Stimulated activated CD8-positive, alpha-beta memory T cell treated with anti-CD3 and anti-CD28 coated beads, Interleukin-12 subunit alpha, Interleukin-12 subunit beta, amount 100 ng/mL, for 1 hour (primary cell): Measurements from ENCODE around the gene TECTA.

Experiments used
- DNase-seq: peaks from one replicate; pipeline ENCODE4 v3.0.0-alpha.2; 2020; ENCODE audit warnings: low read depth

The TECTA gene, protein sequence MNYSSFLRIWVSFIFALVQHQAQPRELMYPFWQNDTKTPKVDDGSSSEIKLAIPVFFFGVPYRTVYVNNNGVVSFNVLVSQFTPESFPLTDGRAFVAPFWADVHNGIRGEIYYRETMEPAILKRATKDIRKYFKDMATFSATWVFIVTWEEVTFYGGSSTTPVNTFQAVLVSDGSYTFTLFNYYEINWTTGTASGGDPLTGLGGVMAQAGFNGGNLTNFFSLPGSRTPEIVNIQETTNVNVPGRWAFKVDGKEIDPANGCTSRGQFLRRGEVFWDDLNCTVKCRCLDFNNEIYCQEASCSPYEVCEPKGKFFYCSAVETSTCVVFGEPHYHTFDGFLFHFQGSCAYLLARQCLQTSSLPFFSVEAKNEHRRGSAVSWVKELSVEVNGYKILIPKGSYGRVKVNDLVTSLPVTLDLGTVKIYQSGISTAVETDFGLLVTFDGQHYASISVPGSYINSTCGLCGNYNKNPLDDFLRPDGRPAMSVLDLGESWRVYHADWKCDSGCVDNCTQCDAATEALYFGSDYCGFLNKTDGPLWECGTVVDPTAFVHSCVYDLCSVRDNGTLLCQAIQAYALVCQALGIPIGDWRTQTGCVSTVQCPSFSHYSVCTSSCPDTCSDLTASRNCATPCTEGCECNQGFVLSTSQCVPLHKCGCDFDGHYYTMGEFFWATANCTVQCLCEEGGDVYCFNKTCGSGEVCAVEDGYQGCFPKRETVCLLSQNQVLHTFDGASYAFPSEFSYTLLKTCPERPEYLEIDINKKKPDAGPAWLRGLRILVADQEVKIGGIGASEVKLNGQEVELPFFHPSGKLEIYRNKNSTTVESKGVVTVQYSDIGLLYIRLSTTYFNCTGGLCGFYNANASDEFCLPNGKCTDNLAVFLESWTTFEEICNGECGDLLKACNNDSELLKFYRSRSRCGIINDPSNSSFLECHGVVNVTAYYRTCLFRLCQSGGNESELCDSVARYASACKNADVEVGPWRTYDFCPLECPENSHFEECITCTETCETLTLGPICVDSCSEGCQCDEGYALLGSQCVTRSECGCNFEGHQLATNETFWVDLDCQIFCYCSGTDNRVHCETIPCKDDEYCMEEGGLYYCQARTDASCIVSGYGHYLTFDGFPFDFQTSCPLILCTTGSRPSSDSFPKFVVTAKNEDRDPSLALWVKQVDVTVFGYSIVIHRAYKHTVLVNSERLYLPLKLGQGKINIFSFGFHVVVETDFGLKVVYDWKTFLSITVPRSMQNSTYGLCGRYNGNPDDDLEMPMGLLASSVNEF (N-terminal part only)

DNA sequence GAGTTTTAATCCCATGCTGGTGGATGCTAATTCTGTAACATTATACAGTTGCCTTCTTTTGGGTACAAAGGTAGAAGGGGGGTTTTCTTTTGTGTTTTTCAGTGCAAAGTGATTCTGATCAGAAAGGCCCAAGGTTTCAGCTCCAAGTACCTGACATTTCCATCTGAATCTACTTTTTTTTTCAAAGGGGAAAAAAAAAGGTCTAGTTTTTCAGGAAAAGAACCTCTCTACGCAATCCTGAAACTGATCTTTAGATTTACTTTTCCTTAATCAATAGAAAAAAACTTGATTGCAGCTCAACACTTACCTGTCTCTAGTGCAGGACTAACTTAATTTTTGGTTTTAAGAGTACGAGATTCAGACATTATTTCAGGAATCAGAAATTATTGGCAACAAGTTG, at the start of gene TECTA:
TECTA (plus strand) TSS at position 301 of the 400 bp plus-strand sequence. CDS start 1,423 bp downstream, outside the sequence.
- no peak for DNase-seq

GRCh38 chr11:121053244-121053643, 47.8 kb upstream of the TECTA start:
- DNase-seq, result no peak

GRCh38 chr11:121054266-121054665, 46.8 kb upstream of the TECTA start:
- DNase-seq, result no peak

DNA sequence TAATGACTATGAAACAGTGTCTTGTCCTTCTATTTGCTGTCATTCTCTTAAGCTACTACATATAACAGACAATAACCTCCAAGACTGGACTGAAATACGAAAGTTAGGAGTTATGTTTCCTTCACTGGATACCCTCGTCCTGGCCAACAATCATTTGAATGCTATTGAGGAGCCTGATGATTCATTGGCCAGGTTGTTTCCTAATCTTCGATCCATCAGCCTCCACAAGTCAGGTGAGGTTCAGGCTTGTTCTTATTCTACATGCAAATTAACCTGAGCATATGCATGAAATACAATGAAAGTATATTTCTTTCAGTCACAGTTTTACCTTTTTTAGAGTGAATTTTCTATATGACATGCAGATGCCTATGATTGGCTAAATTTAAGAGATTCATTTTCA, 46.0 kb upstream of the TECTA start:
- no peak for DNase-seq

DNA sequence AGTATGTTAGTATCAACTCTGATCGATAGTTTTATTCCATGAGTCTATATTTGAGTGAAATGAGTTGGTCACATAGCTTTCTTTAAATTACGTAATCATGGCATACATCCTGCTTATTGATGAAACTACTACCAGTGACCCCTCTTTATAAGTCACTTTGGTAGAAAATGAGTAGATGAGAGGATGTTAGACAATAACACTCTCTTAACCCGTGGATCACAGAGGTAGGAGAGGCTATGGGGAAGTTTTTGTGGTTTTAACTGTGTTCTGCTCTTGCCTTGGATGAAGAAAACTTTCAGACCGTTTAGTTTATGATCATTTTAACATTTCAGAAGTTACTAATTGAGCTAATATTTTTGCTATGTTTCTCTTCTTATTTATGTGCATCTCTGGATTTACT, 43.1 kb upstream of the TECTA start:
- DNase-seq, result no peak

DNA sequence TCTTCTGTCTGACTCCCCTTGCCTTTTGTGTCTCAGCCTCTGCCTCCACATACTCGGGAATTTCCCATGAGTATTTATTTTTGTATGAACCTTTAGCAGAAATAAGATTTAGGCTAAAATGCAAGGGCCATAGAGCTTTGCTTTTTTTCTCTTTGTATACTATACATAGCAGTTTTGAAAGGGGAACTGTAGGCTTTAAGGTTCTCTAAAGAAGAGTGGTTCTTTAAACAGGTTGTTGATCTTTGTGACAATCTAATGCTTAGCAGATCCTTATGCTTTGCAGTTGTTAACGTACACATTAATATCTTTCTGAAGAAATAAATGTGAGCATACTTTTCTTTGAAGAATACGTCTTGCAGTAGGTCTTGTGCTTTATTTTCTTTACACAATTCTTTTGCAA, 42.1 kb upstream of the TECTA start:
- DNase-seq, result no peak

GRCh38 chr11:121059605-121060004, 41.4 kb upstream of the TECTA start:
- DNase-seq, result no peak

- DNase-seq, result no peak
Observed at GRCh38 chr11:121063728-121064127, 37.3 kb upstream of the TECTA start.

DNA sequence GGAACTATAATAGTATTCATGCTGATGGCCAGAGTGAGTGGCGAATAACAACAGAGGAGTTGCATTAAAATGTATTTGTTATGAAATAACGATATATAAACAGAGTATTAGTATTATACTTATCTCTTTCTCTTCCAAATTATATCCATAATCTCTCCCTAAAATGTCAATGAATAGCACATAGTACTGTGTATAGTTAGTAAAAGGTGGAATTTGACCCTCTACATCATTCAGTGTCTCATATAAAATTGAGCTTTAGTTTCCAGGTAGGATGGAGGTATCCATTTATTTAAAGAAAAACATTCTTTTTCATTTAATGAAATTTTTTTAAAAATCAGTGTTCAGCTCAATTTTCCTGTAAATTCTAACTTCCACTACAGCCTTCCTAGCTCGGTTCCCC, 34.4 kb upstream of the TECTA start:
- no peak for DNase-seq

DNA sequence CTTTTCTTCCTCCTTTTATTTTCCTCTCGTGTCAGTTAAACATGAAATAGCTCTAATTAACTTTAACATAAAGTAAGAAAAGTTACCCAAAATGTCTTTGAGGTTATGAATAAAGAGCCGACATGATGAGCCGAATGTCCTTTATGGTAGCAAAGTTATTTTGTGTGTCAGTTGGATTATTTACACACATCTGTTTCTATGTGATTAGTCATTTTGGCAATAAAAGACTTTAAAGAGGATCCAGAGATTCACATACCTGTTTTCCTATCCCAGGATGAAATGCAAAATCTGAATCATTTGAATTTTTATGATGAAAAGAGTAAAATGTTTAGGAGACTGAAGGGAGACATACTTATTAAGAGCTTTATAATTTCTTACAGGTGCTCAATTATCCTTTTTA, 34.0 kb upstream of the TECTA start:
- no peak for DNase-seq

DNA sequence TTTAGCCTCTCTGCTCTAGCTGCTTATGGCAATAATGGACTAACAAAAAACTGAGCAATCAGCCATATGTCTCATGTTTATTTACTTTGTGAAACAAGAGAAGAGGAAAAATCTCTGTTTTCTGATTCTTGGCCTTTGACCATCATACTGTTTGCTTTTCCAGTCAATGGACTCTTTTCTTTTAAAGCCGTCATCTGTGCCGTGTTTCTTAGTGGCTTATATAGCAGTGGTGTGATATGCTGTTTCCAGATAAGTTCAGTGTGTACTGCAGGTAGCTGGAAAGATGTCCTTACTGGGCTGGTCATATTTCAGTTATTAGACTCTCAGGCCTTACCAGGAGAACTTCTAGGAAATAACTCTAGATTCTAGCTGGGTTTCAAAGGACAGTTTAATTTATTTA, 33.6 kb upstream of the TECTA start:
- no peak for DNase-seq

GRCh38 chr11:121067962-121068647, 32.9 kb upstream of the TECTA start:
- DNase-seq, result no peak

GRCh38 chr11:121068787-121069186, 32.3 kb upstream of the TECTA start:
- no peak for DNase-seq

DNA sequence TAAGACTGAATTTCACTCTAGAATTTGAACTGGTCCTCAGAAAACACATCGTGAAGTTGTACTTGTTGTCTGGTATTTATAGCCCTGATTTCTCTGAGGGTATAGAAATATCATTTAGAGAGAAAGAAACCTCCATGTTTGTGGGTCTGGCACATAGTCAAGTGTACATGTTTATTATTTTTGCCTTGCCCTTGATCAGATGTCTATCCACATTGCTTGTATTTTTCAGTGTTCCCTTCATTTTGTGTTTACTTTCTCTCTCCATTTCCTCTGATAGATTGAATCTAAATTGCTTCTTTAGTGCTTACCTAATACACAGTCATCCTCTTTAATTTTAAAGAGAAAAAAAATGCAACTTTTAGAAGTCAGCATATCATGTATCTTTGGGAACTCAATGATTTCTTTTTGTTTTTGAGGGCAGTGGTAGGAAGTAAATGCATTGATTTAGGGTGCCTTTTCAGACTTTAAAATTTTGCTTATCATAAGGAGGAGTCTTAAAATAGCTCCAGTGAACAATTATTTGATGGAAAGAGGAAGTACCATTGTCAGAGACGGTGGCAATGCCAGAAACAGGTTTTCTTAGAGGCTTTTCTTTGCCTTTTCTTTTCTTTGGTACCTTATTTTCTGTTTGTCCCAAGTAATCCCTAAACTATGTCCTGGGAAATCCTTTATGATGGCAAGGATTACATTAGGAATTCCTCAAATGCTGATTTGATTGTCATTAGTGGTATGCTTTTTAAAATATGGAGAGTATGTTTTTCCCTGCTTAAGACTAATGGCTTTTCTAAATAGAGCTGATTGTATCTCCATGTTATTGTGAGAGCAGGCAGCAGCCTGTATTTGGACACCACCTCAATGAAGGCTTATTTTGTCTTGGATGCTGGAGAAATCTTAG, 29.8 kb upstream of the TECTA start:
- no peak for DNase-seq

DNA sequence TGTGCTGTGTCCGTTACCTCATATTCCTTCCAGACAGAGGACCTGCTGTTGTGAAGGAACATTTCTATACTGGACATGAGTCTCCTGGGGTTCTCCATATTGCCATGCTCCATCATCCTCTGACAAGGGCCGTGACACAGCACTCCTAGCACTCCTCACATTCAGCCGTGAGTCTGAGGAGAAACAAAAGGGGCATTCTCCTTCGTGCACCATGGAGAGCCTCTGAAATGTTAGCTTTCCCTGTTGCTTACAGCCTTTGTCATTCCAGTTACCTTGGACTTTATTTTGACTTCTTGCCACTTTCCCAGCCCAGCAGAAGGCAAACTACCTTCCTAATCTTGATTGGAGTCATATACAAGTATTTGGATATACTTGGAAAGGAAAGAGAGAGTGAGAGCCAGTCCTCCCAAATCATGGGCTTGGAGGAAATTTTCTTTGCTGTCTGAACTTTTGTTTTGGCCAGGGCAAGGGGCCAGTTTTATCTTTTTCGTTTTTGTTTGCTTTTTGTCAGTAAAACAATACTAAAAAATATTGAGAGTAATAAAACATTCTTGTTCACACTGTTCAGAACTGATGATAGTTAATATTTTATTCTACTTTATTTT, 29.1 kb upstream of the TECTA start:
- DNase-seq, result no peak

DNA sequence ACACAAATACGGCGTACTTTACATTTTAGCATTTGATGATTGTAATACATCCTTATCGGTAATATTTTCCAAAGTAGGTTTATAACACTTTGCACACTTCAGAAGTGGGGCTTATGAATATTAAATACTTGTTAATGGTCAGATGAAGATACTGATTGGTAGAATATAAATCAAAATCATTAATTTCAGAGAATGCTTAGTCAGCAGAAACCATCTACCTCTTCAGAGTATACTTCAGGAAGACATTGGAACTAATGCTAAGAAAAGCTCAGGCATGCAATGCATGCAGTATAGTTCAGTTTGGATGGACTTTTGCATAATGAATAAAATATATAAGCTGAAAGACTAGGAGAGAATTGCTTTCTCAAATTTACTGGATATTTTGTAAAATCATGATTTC, 19.7 kb upstream of the TECTA start:
- DNase-seq, result no peak

- DNase-seq, result no peak
Observed at GRCh38 chr11:121082219-121082618, 18.8 kb upstream of the TECTA start.

DNA sequence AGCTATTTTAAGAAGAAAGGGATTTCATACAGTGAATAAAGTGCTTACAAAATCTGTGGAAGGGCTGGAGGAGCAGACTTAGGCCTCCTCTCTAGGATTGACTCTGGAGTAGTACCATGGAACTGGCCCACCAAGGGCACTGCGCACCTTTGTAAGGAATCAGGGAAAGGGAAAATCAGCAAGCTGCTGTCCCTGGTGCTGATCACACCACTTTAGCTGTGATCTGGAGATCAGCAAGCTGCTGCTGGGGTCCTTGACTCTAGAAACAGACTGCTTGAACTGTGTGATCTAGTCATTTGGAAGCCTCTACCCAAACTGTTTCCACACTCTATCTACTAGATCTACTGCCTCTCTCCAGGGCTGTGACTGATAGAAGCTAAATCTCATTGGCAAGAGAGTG, 18.4 kb upstream of the TECTA start:
- no peak for DNase-seq

GRCh38 chr11:121086866-121087265, 14.2 kb upstream of the TECTA start:
- no peak for DNase-seq

- no peak for DNase-seq
Observed at GRCh38 chr11:121089566-121089965, 11.5 kb upstream of the TECTA start.
